ENCODE measurements around the gene CMSS1.

Gene CMSS1

GRCh38 chr3:99817437-99818240 lies at the start of gene CMSS1 (continued):
- TF ChIP-seq ZNF362 (tag by site-specific recombination; IDR thresholded peaks at IDR 0.05) (peak; percentile 46; the same call in 1 of the 2 replicates), INSM2 (tag by site-specific recombination; IDR thresholded peaks at IDR 0.05) (0 out of 2 replicates have a peak, but pooled peaks have one; percentile 69), SETDB1 (IDR thresholded peaks at IDR 0.05; ENCODE audit: insufficient read length, low read length) (peak; percentile 70), FEZF1 (tag by site-specific recombination; IDR thresholded peaks at IDR 0.05) (no peak), ZNF169 (tag by site-specific recombination; IDR thresholded peaks at IDR 0.05) (no peak), ZNF341 (tag by site-specific recombination; IDR thresholded peaks at IDR 0.05; ENCODE audit: low read depth) (no peak), PRDM1 (tag by site-specific recombination; IDR thresholded peaks at IDR 0.05) (no peak; the same call in 1 of the 2 replicates), OSR2 (tag by site-specific recombination; IDR thresholded peaks at IDR 0.05) (0 out of 2 replicates have a peak, but pooled peaks have one; percentile 10), ZSCAN23 (tag by site-specific recombination; IDR thresholded peaks at IDR 0.05) (peak; percentile 30; the same call in 1 of the 2 replicates), KLF8 (tag by site-specific recombination; IDR thresholded peaks at IDR 0.05) (peak; percentile 93), ZNF266 (tag by site-specific recombination; IDR thresholded peaks at IDR 0.05; ENCODE audit: low read depth) (no peak), ZBTB26 (tag by site-specific recombination; optimal IDR thresholded peaks at IDR 0.05) (peak; percentile 87), ZNF426 (tag by site-specific recombination; IDR thresholded peaks at IDR 0.05) (no peak), ZNF510 (tag by site-specific recombination; IDR thresholded peaks at IDR 0.05; ENCODE audit: insufficient replicate concordance) (peak; percentile 8), YY2 (tag by site-specific recombination; IDR thresholded peaks at IDR 0.05) (peak; percentile 57; the same call in 1 of the 2 replicates), ZFP69B (tag by site-specific recombination; IDR thresholded peaks at IDR 0.05) (no peak; the same call in 1 of the 2 replicates), ZNF16 (tag by site-specific recombination; IDR thresholded peaks at IDR 0.05; ENCODE audit: low read depth) (no peak), HOXC10 (CRISPR knock-in tag; IDR thresholded peaks at IDR 0.05) (no peak), ZNF830 (tag by site-specific recombination; IDR thresholded peaks at IDR 0.05; ENCODE audit: low read depth) (no peak), ZNF777 (tag by site-specific recombination; IDR thresholded peaks at IDR 0.05; ENCODE audit: borderline replicate concordance) (no peak), AEBP2 (tag by site-specific recombination; IDR thresholded peaks at IDR 0.05; ENCODE audit: borderline replicate concordance) (no peak), ZNF501 (tag by site-specific recombination; IDR thresholded peaks at IDR 0.05) (peak; percentile 93), ZNF449 (tag by site-specific recombination; IDR thresholded peaks at IDR 0.05) (peak; percentile 53; the same call in 1 of the 2 replicates), ZNF654 (tag by site-specific recombination; IDR thresholded peaks at IDR 0.05; ENCODE audit: low read depth) (no peak), ZNF18 (tag by site-specific recombination; IDR thresholded peaks at IDR 0.05) (no peak), ZEB2 (tag by site-specific recombination; IDR thresholded peaks at IDR 0.05) (peak; percentile 84), ZNF571 (tag by site-specific recombination; IDR thresholded peaks at IDR 0.05) (no peak), ZNF10 (tag by site-specific recombination; IDR thresholded peaks at IDR 0.05) (peak; percentile 60; the same call in 1 of the 2 replicates), ZNF394 (tag by site-specific recombination; IDR thresholded peaks at IDR 0.05; ENCODE audit: borderline replicate concordance) (peak; percentile 82; the same call in 1 of the 2 replicates), ZNF184 (tag by site-specific recombination; IDR thresholded peaks at IDR 0.05) (no peak), ZBTB21 (tag by site-specific recombination; IDR thresholded peaks at IDR 0.05) (peak; percentile 99)
